GM12891 (cell line): ENCODE results near the gene TMEM38B.

ENCODE experiments used
- POLR2A ChIP-seq: IDR thresholded peaks from 2 replicates; pipeline ENCODE4 v1.6.1; 2011; ENCODE audit warnings: low read depth, low read length, control low read depth
- POLR2AphosphoS5 ChIP-seq: IDR thresholded peaks from 2 replicates; pipeline ENCODE4 v1.6.1; 2011; ENCODE audit warnings: low read depth, low read length, control low read depth

DNA sequence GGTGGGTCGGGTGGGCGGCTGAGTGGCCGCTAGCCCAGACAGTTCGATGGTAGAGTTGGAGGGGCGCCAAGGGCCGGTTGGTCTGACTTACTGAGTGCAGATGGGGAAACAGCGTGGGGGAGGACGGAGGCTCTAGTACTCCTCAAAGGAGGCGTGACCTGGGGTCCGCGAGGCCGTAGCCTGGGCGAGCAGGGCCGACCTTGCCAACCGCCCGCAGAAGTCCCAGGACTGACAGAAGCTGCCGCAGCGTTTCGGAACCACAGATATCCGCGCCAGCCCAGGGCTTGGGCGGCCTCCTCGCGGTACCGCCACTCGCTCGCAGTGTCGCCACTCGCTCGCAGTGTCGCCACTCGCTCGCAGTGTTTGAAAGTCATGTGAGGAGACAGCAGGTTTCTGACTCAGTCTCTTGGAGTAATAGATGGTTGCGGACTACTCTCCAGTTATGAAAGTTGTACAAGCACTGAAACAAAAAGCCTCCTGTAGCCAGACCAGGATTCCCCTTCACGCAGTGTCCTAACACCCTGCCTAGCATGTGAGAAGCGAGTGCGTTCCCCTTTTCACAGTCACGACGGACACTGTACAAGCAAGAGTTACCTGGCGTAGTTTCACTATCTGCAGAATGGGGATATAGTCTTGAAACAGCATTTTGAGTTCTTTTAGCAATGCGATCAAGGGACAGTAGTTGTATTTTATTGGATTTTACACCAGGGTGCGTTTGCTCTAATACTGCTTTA is 674 bp downstream of the TMEM38B start:
- no peak for TF ChIP-seq POLR2AphosphoS5
- no peak for TF ChIP-seq POLR2A
